Measurements from ENCODE around the gene NPC1.
A peak's percentile ranks its signal among the peaks of the same experiment; 100 is the strongest.
"Not testable (repeated sequence)": the region's sequence is repeated elsewhere in the genome, so short reads cannot be mapped to it uniquely, and the experiment has no call there.

The NPC1 gene

GRCh38 chr18:23519734-23520133 is 66.6 kb downstream of the NPC1 start:
- H3K36me3 Mint-ChIP-seq (ENCODE audit: low read depth) = peaks cover 66% of the 10 kb centered on the region
- H3K27me3 Mint-ChIP-seq (ENCODE audit: low read depth) = no peaks in the 10 kb centered on the region
- H3K27ac Mint-ChIP-seq = no peak overlapping the region

GRCh38 chr18:23515911-23516546 is 70.3 kb downstream of the NPC1 start:
- Mint-ChIP-seq H3K27ac (peak overlapping the region; percentile 77), H3K4me3 (no peak overlapping the region), H3K36me3 (ENCODE audit: low read depth) (peaks cover 44% of the 10 kb centered on the region), H3K4me1 (ENCODE audit: low read depth) (peaks cover 15% of the 10 kb centered on the region), H3K9me3 (no peaks in the 10 kb centered on the region), H3K27me3 (ENCODE audit: low read depth) (no peaks in the 10 kb centered on the region)

More at GRCh38 chr18:23519734-23520133, 66.6 kb downstream of the NPC1 start:
- Mint-ChIP-seq H3K9me3 (no peaks in the 10 kb centered on the region), H3K4me3 (no peak overlapping the region), H3K4me1 (ENCODE audit: low read depth) (peaks cover 12% of the 10 kb centered on the region)

- H3K4me1 Mint-ChIP-seq (ENCODE audit: low read depth) = peaks cover 25% of the 10 kb centered on the region
- no peaks in the 10 kb centered on the region for H3K9me3 Mint-ChIP-seq
- H3K27me3 Mint-ChIP-seq (ENCODE audit: low read depth) = no peaks in the 10 kb centered on the region
- peak overlapping the region; percentile 75 for H3K27ac Mint-ChIP-seq
- H3K4me3 Mint-ChIP-seq = peak overlapping the region; percentile 41
- H3K36me3 Mint-ChIP-seq (ENCODE audit: low read depth) = peaks cover 39% of the 10 kb centered on the region
These were observed 73.7 kb downstream of the NPC1 start for GRCh38 chr18:23512641-23513040.

DNA sequence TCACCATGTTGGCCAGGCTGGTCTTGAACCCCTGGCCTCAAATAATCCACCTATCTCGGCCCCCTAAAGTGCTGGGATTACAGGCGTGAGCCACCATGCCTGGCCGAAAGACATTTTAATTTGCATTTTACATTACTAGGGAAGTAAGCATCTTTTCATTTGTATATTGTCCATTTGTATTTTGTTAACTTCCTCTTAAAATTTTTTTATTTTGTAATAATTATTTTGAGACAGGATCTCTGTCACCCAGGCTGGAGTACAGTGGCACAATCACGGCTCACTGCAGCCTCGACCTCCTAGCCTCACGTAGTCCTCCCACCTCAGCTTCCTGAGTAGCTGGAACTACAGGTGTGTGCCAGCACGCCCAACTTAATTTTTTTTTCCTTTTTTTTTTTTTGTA is 74.1 kb downstream of the NPC1 start:
- not testable (repeated sequence) for H3K9me3 Mint-ChIP-seq; H3K27me3 Mint-ChIP-seq (ENCODE audit: low read depth)
- Mint-ChIP-seq H3K4me3 (peak overlapping the region; percentile 41), H3K4me1 (ENCODE audit: low read depth) (peaks cover 28% of the 10 kb centered on the region), H3K36me3 (ENCODE audit: low read depth) (peaks cover 40% of the 10 kb centered on the region), H3K27ac (peak overlapping the region; percentile 75)

- H3K27ac Mint-ChIP-seq = not testable (repeated sequence)
- H3K4me1 Mint-ChIP-seq (ENCODE audit: low read depth) = peaks cover 33% of the 10 kb centered on the region
These were observed 75.4 kb downstream of the NPC1 start for GRCh38 chr18:23510923-23511322.

DNA sequence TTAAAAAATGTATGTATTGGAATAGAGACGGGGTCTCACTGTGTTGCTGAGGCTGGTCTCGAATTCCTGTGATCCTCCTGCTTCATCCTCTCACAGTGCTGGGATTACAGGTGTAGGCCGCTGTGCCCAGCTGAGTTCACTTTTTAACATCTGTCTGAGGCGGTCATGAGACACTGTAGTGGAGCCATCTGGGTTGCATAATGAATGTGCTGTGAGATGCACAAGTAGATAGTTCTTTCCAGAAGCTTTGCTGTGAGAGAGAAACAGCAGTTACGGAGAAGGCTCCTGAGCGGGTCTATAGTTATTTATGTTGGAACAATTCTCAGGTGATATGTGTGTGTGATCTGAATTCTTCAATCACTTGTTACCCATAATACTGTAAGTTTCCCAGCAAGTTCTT is 79.9 kb downstream of the NPC1 start:
- Mint-ChIP-seq H3K27ac (no peak overlapping the region), H3K36me3 (ENCODE audit: low read depth) (peaks cover 36% of the 10 kb centered on the region), H3K4me1 (ENCODE audit: low read depth) (peaks cover 38% of the 10 kb centered on the region), H3K4me3 (no peak overlapping the region), H3K9me3 (no peaks in the 10 kb centered on the region), H3K27me3 (ENCODE audit: low read depth) (no peaks in the 10 kb centered on the region)

More at GRCh38 chr18:23510923-23511322, 75.4 kb downstream of the NPC1 start:
- H3K27me3 Mint-ChIP-seq (ENCODE audit: low read depth); H3K9me3 Mint-ChIP-seq; H3K4me3 Mint-ChIP-seq: not testable (repeated sequence)
- peaks cover 42% of the 10 kb centered on the region for H3K36me3 Mint-ChIP-seq (ENCODE audit: low read depth)

- H3K4me3 Mint-ChIP-seq = peak overlapping the region; percentile 93
- peaks cover 25% of the 10 kb centered on the region for H3K36me3 Mint-ChIP-seq (ENCODE audit: low read depth)
- H3K4me1 Mint-ChIP-seq (ENCODE audit: low read depth) = peaks cover 43% of the 10 kb centered on the region
- H3K27ac Mint-ChIP-seq = peak overlapping the region; percentile 92
- no peaks in the 10 kb centered on the region for H3K27me3 Mint-ChIP-seq (ENCODE audit: low read depth)
- no peaks in the 10 kb centered on the region for H3K9me3 Mint-ChIP-seq
These were observed 81.6 kb downstream of the NPC1 start for GRCh38 chr18:23504720-23505119.

DNA sequence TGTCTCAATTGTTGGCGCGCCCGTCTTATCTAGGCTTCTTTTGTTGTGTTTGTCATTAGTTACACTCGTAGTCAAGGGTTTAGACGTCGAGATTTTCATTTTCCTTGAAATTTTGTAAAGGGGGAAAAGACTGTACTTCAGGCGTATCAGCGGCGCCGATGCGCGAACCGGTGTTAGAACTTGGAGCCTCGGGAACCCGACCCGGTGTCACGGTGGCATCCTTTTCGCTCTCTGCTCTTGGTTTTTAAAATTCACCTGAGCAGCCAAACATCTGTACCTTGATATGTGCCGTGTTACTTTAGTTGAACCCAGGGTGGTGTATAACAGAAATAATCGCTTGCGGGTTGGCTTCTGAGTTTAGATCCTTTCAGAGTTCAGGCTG is 82.4 kb downstream of the NPC1 start:
- Mint-ChIP-seq H3K9me3 (no peaks in the 10 kb centered on the region), H3K27ac (peak overlapping the region; percentile 92), H3K27me3 (ENCODE audit: low read depth) (no peaks in the 10 kb centered on the region), H3K4me1 (ENCODE audit: low read depth) (peaks cover 47% of the 10 kb centered on the region), H3K36me3 (ENCODE audit: low read depth) (peaks cover 25% of the 10 kb centered on the region), H3K4me3 (peak overlapping the region; percentile 93)

DNA sequence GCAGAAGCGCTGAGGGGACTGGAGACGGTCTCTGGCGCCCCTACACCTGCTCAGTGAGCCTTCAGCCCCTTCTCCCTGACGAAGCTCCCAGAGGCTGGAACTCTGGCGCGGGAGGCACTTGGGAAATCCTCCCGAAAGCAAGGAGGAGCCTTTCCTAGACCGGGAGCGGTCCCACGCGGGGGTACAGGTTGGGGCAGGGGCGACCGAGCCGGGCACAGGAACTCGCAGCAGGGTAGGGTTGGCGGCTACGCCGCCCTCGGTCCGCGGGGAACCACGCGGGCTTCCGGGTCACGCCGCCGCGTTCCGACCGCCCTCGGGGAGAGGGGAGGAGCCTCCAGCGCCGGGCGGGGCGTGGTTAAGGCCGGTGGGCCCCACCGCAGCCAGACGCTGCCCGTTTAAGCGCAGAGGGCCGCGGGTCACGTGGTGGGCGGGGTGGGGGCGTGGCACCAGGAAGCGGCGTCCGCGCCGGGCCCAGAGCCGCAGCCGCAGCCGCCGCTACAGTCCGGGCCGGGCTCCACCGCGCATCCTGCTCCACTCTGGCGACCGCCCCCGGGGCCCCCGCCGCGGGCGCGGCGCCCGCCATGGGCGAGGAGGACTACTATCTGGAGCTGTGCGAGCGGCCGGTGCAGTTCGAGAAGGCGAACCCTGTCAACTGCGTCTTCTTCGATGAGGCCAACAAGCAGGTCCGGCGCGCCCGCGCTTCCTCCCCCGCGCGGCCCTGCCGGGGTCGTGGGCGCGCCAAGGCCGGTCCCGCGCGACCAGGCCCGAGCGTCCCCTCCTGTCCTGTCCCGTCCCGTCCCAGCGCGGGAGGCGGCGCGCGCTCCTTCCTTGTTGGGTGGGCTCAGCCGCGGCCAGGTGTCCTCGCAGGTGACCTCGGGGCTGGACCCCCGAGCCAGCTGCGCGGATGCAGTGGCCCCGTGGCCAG is 83.0 kb downstream of the NPC1 start, which contains the start of gene RMC1:
Gene RMC1 (plus strand): TSS at position 474 of the 925 bp plus-strand sequence. CDS start 108 bp downstream, at position 582.
- Mint-ChIP-seq H3K4me3 (peak within 1 kb of the TSS; percentile 93), H3K4me1 (ENCODE audit: low read depth) (peaks cover 47% of the 10 kb centered on the region)

DNA sequence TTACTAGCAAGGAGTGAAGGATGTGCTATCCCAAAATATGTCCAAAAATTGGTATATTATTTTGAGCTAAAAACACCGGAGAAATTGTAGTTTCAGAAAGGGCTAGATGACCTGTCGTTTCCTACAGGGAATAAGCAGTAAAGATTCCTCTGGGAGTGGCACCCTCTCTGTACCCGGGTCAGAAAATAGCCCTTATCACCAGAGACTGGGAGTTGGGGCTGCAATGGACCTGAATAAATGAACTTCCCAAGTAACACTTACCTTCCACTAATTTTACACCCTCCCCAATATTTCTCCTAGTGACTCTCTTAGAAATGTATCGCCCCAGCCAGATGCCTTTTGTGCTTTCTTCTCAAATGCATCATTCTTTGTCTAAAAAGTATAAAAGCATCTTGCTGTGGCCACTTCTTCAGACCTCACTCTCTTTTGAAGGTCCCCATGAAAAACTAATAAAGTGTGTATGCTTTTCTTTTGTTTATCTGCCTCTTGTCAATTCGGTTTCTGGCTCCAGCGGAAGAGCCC is 83.7 kb downstream of the NPC1 start:
- H3K4me3 Mint-ChIP-seq = peak overlapping the region; percentile 78
- H3K4me1 Mint-ChIP-seq (ENCODE audit: low read depth) = peaks cover 41% of the 10 kb centered on the region
- H3K9me3 Mint-ChIP-seq = no peaks in the 10 kb centered on the region
- peak overlapping the region; percentile 87 for H3K27ac Mint-ChIP-seq
- peaks cover 15% of the 10 kb centered on the region for H3K36me3 Mint-ChIP-seq (ENCODE audit: low read depth)
- no peaks in the 10 kb centered on the region for H3K27me3 Mint-ChIP-seq (ENCODE audit: low read depth)

More for the DNA sequence above, 83.0 kb downstream of the NPC1 start, which contains the start of gene RMC1:
- H3K27me3 Mint-ChIP-seq (ENCODE audit: low read depth) = no peaks in the 10 kb centered on the region
- peak within 1 kb of the TSS; percentile 92 for H3K27ac Mint-ChIP-seq
- H3K9me3 Mint-ChIP-seq = no peaks in the 10 kb centered on the region
- H3K36me3 Mint-ChIP-seq (ENCODE audit: low read depth) = peaks cover 20% of the 10 kb centered on the region

GRCh38 chr18:23501626-23502025 is 84.7 kb downstream of the NPC1 start:
- no peaks in the 10 kb centered on the region for H3K9me3 Mint-ChIP-seq
- peaks cover 34% of the 10 kb centered on the region for H3K4me1 Mint-ChIP-seq (ENCODE audit: low read depth)
- peaks cover 9% of the 10 kb centered on the region for H3K36me3 Mint-ChIP-seq (ENCODE audit: low read depth)
- no peak overlapping the region for H3K27ac Mint-ChIP-seq
- no peaks in the 10 kb centered on the region for H3K27me3 Mint-ChIP-seq (ENCODE audit: low read depth)
- no peak overlapping the region for H3K4me3 Mint-ChIP-seq

- H3K4me1 Mint-ChIP-seq (ENCODE audit: low read depth) = peaks cover 22% of the 10 kb centered on the region
- peaks cover 3% of the 10 kb centered on the region for H3K36me3 Mint-ChIP-seq (ENCODE audit: low read depth)
- H3K27me3 Mint-ChIP-seq (ENCODE audit: low read depth) = no peaks in the 10 kb centered on the region
- H3K27ac Mint-ChIP-seq = no peak overlapping the region
- no peak overlapping the region for H3K4me3 Mint-ChIP-seq
- no peaks in the 10 kb centered on the region for H3K9me3 Mint-ChIP-seq
These were observed 87.0 kb downstream of the NPC1 start for GRCh38 chr18:23499291-23499781.

- Mint-ChIP-seq H3K27me3 (ENCODE audit: low read depth) (no peaks in the 10 kb centered on the region), H3K4me1 (ENCODE audit: low read depth) (peaks cover 19% of the 10 kb centered on the region), H3K27ac (no peak overlapping the region), H3K4me3 (no peak overlapping the region), H3K36me3 (ENCODE audit: low read depth) (peaks cover 2% of the 10 kb centered on the region), H3K9me3 (no peaks in the 10 kb centered on the region)
These were observed 87.4 kb downstream of the NPC1 start for GRCh38 chr18:23498877-23499276.

DNA sequence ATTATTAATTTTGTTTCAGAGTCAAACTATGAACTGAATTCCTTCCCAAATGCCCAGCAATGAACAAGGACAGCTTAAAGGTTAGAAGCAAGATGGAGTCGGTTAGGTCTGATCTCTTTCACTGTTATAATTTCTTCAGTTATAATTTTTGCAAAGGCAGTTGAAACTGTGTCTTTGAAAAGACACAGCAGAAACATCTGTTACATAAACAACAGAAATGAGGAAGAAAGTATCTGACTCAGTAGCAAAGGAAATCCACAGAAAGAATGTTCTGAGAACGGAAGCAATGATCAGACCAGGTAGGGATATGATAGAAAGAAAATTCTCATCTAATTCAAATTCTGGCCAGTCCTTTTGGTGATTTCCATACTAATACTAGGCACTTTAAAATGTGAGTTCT is 88.2 kb downstream of the NPC1 start:
- Mint-ChIP-seq H3K27me3 (ENCODE audit: low read depth) (no peaks in the 10 kb centered on the region), H3K9me3 (peaks cover under 1% of the 10 kb centered on the region), H3K4me3 (no peak overlapping the region), H3K4me1 (ENCODE audit: low read depth) (peaks cover 19% of the 10 kb centered on the region), H3K36me3 (ENCODE audit: low read depth) (peaks cover 2% of the 10 kb centered on the region), H3K27ac (no peak overlapping the region)

Data from T-helper 1 cell treated with Interleukin-12 subunit alpha and Interleukin-12 subunit beta and Interleukin-4 antibody, amounts not matched to agents 30 μg/mL and 1 μg/mL, for 36 hours (primary cell).